Motor neuron (in vitro differentiated cells): Measurements from ENCODE around the gene VSTM4. TPM values are rescaled to one million over a fixed set of nuclear protein-coding genes. Genes with fewer than 3 reads are reported as not detected.

Experiments
- ATAC-seq, 8 experiments: fragments of 200-7000 bp; cut with Tn5 transposase; replicated peaks in 6 of 8; 2 replicates each; pipeline ENCODE4 v1.8.0; 2021; ENCODE audit warnings: mild to moderate bottlenecking in 8 of 8, moderate library complexity in 8 of 8
- H3K27ac ChIP-seq, 2 donors: fragments of 250-450 bp; sonication (Bioruptor Pico); 2 replicates each; pipeline ENCODE4 v1.9.0; 2021; ENCODE audit warnings: antibody characterized with exemption in 2 of 2, mild to moderate bottlenecking in 2 of 2, moderate library complexity in 1 of 2
- H3K4me1 ChIP-seq, 2 donors: fragments of 250-450 bp; sonication (Bioruptor Pico); replicated peaks in 1 of 2; 2 replicates each; pipeline ENCODE4 v1.6.1; 2021; ENCODE audit warnings: antibody characterized with exemption in 2 of 2, mild to moderate bottlenecking in 2 of 2, moderate library complexity in 1 of 2
- H3K4me3 ChIP-seq, 5 donors: fragments of 250-450 bp; sonication (Bioruptor Pico); 2 replicates each; pipeline ENCODE4 v1.9.0; 2021; ENCODE audit warnings: antibody characterized with exemption in 5 of 5, mild to moderate bottlenecking in 5 of 5, moderate library complexity in 4 of 5
- WGBS, 10 experiments: fragments of 450-650 bp; shearing (Covaris generic); methylation state at CpG; one replicate each; pipeline ENCODE4 v1.0.0; 2022; 5-methylcytosine and 5-hydroxymethylcytosine counted together
- in situ Hi-C, 9 experiments: fragments of 400-800 bp; cut with MboI; loops; one replicate each; pipeline ENCODE4 v1.15.0; 2021; ENCODE audit warnings: low sequenced_read_pairs in 9 of 9, low pct_unique_long_range_greater_than_20kb in 2 of 9; ENCODE audit not compliant: unreplicated experiment in 9 of 9
- total RNA-seq, 8 experiments: library from RNA; unstranded; fragments of 300-600 nt; gene quantifications; 2 replicates each; pipeline versions ENCODE4 v1.2.3 to v1.2.4, GENCODE V29; 2022

The VSTM4 gene
- total RNA-seq, 8 experiments from 2014 or later, result 0.24 to 19.0 (median 2.0) TPM

GRCh38 chr10:49123981-49124950 lies 8.9 kb upstream of the VSTM4 start:
- Histone ChIP-seq H3K4me3 (no peak overlapping the region), H3K27ac (no peak overlapping the region), H3K4me1 (no peaks in the 10 kb centered on the region)
- no peak for ATAC-seq
- in situ Hi-C loops, result no loop called here
- WGBS, 10 experiments, result 60 to 100% (median 81%) methylated on average over 3 to 7 of the region's 7 CpGs; no CpG with 5 or more reads in 1 of the 10 experiments

GRCh38 chr10:49120911-49121310 lies 5.6 kb upstream of the VSTM4 start:
- Histone ChIP-seq H3K27ac (no peak overlapping the region), H3K4me3 (no peak overlapping the region), H3K4me1 (peaks cover 4 to 8% of the 10 kb centered on the region in 2 donors)
- WGBS, 10 experiments, result 60 to 93% (median 80%) methylated on average over 1 to 3 of the region's 3 CpGs; no CpG with 5 or more reads in 3 of the 10 experiments
- in situ Hi-C loops, result no loop called here
- ATAC-seq, result no peak

- ATAC-seq, result peak in 4 of 8 experiments; percentile 27 to 50 (median 36)
- Histone ChIP-seq H3K4me3 (no peak overlapping the region), H3K27ac (no peak overlapping the region), H3K4me1 (peaks cover 4 to 8% of the 10 kb centered on the region in 2 donors)
- 0 to 57% (median 19%) methylated on average over 1 to 3 of the region's 3 CpGs; no CpG with 5 or more reads in 2 of the 10 experiments for WGBS, 10 experiments
- in situ Hi-C loops, result no loop called here
Observed at GRCh38 chr10:49119746-49120145, 4.4 kb upstream of the VSTM4 start.

- peaks cover 4 to 8% of the 10 kb centered on the region in 2 donors for H3K4me1 ChIP-seq
- ATAC-seq, result no peak
- in situ Hi-C loops, result no loop called here
- H3K4me3 ChIP-seq, result no peak overlapping the region
- H3K27ac ChIP-seq, result no peak overlapping the region
- whole genome bisulfite sequencing, 10 experiments, result 0 to 100% (median 49%) methylated on average over 1 to 5 of the region's 6 CpGs; no CpG with 5 or more reads in 2 of the 10 experiments
Observed at GRCh38 chr10:49118430-49119074, 3.2 kb upstream of the VSTM4 start.

GRCh38 chr10:49117376-49118070 lies 2.2 kb upstream of the VSTM4 start:
- no peak overlapping the region for H3K4me3 ChIP-seq
- WGBS, 10 experiments, result 20 to 100% (median 83%) methylated on average over 1 to 3 of the region's 4 CpGs; no CpG with 5 or more reads in 1 of the 10 experiments
- no peak overlapping the region for H3K27ac ChIP-seq
- in situ Hi-C loops, result no loop called here
- H3K4me1 ChIP-seq, result peaks cover 4 to 8% of the 10 kb centered on the region in 2 donors
- ATAC-seq, result no peak

- no peak overlapping the region for H3K27ac ChIP-seq
- no peak overlapping the region for H3K4me3 ChIP-seq
- no peak for ATAC-seq
- in situ Hi-C loops, result no loop called here
- peaks cover 4 to 8% of the 10 kb centered on the region in 2 donors for H3K4me1 ChIP-seq
- WGBS, 10 experiments, result 20 to 100% (median 70%) methylated on average over 1 to 3 of the region's 5 CpGs; no CpG with 5 or more reads in 6 of the 10 experiments
Observed at GRCh38 chr10:49116509-49117375, 1.4 kb upstream of the VSTM4 start.

- ATAC-seq, result no peak
- 60 to 97% (median 96%) methylated on average over 3 to 6 of the region's 14 CpGs; no CpG with 5 or more reads in 5 of the 10 experiments for whole genome bisulfite sequencing, 10 experiments
- Histone ChIP-seq H3K27ac (no peak overlapping the region), H3K4me3 (peak overlapping the region in 3 of 5 donors; percentile 41 to 65 (median 54)), H3K4me1 (peaks cover 4 to 8% of the 10 kb centered on the region in 2 donors)
- in situ Hi-C loops, result no loop called here
Observed at GRCh38 chr10:49115796-49116508, 630 bp upstream of the VSTM4 start.

- no peak overlapping the region for H3K27ac ChIP-seq
- ATAC-seq, result peak in 1 of 8 experiments; percentile 31
Observed at GRCh38 chr10:49114718-49115014, 656 bp downstream of the VSTM4 start.

GRCh38 chr10:49113741-49114141 lies 1.6 kb downstream of the VSTM4 start:
- in situ Hi-C loops, result no loop called here
- no peak overlapping the region for H3K27ac ChIP-seq
- ATAC-seq, result no peak
- 17 to 100% (median 50%) methylated on average over 1 to 3 of the region's 3 CpGs; no CpG with 5 or more reads in 5 of the 10 experiments for WGBS, 10 experiments
- H3K4me3 ChIP-seq, result no peak overlapping the region
- peaks cover 10% of the 10 kb centered on the region in 2 donors for H3K4me1 ChIP-seq

More at GRCh38 chr10:49114718-49115014, 656 bp downstream of the VSTM4 start:
- Histone ChIP-seq H3K4me1 (peaks cover 10 to 11% of the 10 kb centered on the region in 2 donors), H3K4me3 (peak overlapping the region; percentile 35 to 65 (median 51))
- WGBS, 10 experiments, result 10 to 100% (median 48%) methylated on average over 1 to 6 of the region's 9 CpGs; no CpG with 5 or more reads in 3 of the 10 experiments
- in situ Hi-C loops, result no loop called here

GRCh38 chr10:49112851-49113250 lies 2.5 kb downstream of the VSTM4 start:
- Histone ChIP-seq H3K4me1 (peaks cover 3 to 7% of the 10 kb centered on the region in 2 donors), H3K4me3 (no peak overlapping the region), H3K27ac (no peak overlapping the region)
- ATAC-seq, result no peak
- in situ Hi-C loops, result no loop called here
- WGBS, 10 experiments, result 0 to 80% (median 63%) methylated on average over 1 to 3 of the region's 3 CpGs; no CpG with 5 or more reads in 2 of the 10 experiments

- Histone ChIP-seq H3K27ac (no peak overlapping the region), H3K4me1 (peaks cover 3 to 7% of the 10 kb centered on the region in 2 donors), H3K4me3 (no peak overlapping the region)
- WGBS, 10 experiments, result 25 to 100% (median 70%) methylated on average over 1 to 3 of the region's 3 CpGs; no CpG with 5 or more reads in 3 of the 10 experiments
- no peak for ATAC-seq
- in situ Hi-C loops, result no loop called here
Observed at GRCh38 chr10:49112098-49112497, 3.2 kb downstream of the VSTM4 start.
